HEK293 (cell line): ENCODE data around the gene CADPS2.

ENCODE experiments used
- CTCF ChIA-PET: fragments of 350-600 bp; formaldehyde crosslinking; extraction: SDS; loops from one replicate; lab custom pipeline; 2021; ENCODE audit warnings: antibody characterized with exemption; lab: Yijun Ruan, JAX
- POLR2A ChIA-PET: fragments of 300-600 bp; formaldehyde crosslinking; extraction: SDS; loops from one replicate; lab custom pipeline; 2020; ENCODE audit warnings: antibody characterized with exemption, inconsistent platforms; lab: Yijun Ruan, JAX
- H3K27ac ChIP-seq: fragments of 200-500 bp; sonication (Bioruptor generic); 2 replicates; pipeline ENCODE4 v1.5.1; 2014; ENCODE audit warnings: low read depth, low read length, control low read depth, inconsistent platforms; ENCODE audit errors: extremely low read depth
- H3K36me3 ChIP-seq, 2 experiments: fragments of 200-500 bp in 1 of 2; sonication (Bioruptor generic) in 1 of 2; 1 replicate in 1 of 2; 2 replicates in 1 of 2; pipeline ENCODE4 v1.5.1; 2014 to 2017; ENCODE audit warnings: inconsistent platforms in 2 of 2, low read length in 2 of 2; ENCODE audit not compliant: control insufficient read depth in 2 of 2, insufficient read depth in 1 of 2
- H3K4me1 ChIP-seq: fragments of 200-500 bp; sonication (Bioruptor generic); 2 replicates; pipeline ENCODE4 v1.5.1; 2014; ENCODE audit warnings: mild to moderate bottlenecking, low read length, inconsistent platforms; ENCODE audit not compliant: control insufficient read depth, insufficient read depth
- H3K4me3 ChIP-seq: 2 replicates; pipeline ENCODE4 v1.5.1; 2011; ENCODE audit warnings: low read depth, mild to moderate bottlenecking, control low read depth, low read length, moderate library complexity
- H3K9me3 ChIP-seq: fragments of 200-500 bp; sonication (Bioruptor generic); 2 replicates; pipeline ENCODE4 v1.5.1; 2014; ENCODE audit warnings: low read depth, low read length, inconsistent platforms; ENCODE audit not compliant: control insufficient read depth, insufficient read depth
- GLIS1 ChIP-seq: fragments of 450-650 bp; formaldehyde crosslinking; IDR thresholded peaks from 2 replicates; pipeline ENCODE4 v1.5.1; 2016; ENCODE audit warnings: missing biosample characterization, missing genetic modification characterization
- IKZF3 ChIP-seq: fragments of 450-650 bp; IDR thresholded peaks from 2 replicates; pipeline ENCODE4 v1.5.0; 2018; ENCODE audit warnings: missing biosample characterization, mild to moderate bottlenecking, missing genetic modification characterization, moderate library complexity
- PRDM4 ChIP-seq: fragments of 450-650 bp; formaldehyde crosslinking; IDR thresholded peaks from 2 replicates; pipeline ENCODE4 v1.5.1; 2017; ENCODE audit warnings: missing biosample characterization, missing genetic modification characterization
- ZBTB1 ChIP-seq: fragments of 450-650 bp; formaldehyde crosslinking; IDR thresholded peaks from 2 replicates; pipeline ENCODE4 v1.5.1; 2016; ENCODE audit warnings: missing biosample characterization, missing genetic modification characterization
- ZBTB10 ChIP-seq: fragments of 450-650 bp; formaldehyde crosslinking; IDR thresholded peaks from 2 replicates; pipeline ENCODE4 v1.5.1; 2016; ENCODE audit warnings: missing biosample characterization, missing genetic modification characterization
- ZBTB7A ChIP-seq: fragments of 450-650 bp; formaldehyde crosslinking; IDR thresholded peaks from 2 replicates; pipeline ENCODE4 v1.5.1; 2016; ENCODE audit warnings: low read depth, missing biosample characterization, missing genetic modification characterization
- ZFP37 ChIP-seq: fragments of 450-650 bp; formaldehyde crosslinking; IDR thresholded peaks from 2 replicates; pipeline ENCODE4 v1.5.1; 2016; ENCODE audit warnings: missing biosample characterization, missing genetic modification characterization
- ZNF138 ChIP-seq: fragments of 450-650 bp; formaldehyde crosslinking; IDR thresholded peaks from 2 replicates; pipeline ENCODE4 v1.5.1; 2016; ENCODE audit warnings: missing biosample characterization, missing genetic modification characterization, borderline replicate concordance
- ZNF146 ChIP-seq: fragments of 450-650 bp; formaldehyde crosslinking; IDR thresholded peaks from 2 replicates; pipeline ENCODE4 v1.5.1; 2016; ENCODE audit warnings: missing biosample characterization, missing genetic modification characterization
- ZNF214 ChIP-seq: fragments of 450-650 bp; formaldehyde crosslinking; IDR thresholded peaks from 2 replicates; pipeline ENCODE4 v1.5.1; 2017; ENCODE audit warnings: missing biosample characterization, mild to moderate bottlenecking, missing genetic modification characterization, borderline replicate concordance
- ZNF221 ChIP-seq: fragments of 450-650 bp; formaldehyde crosslinking; IDR thresholded peaks from 2 replicates; pipeline ENCODE4 v1.5.1; 2017; ENCODE audit warnings: missing biosample characterization, missing genetic modification characterization, borderline replicate concordance
- ZNF24 ChIP-seq: fragments of 450-650 bp; formaldehyde crosslinking; IDR thresholded peaks from 2 replicates; pipeline ENCODE4 v1.5.1; 2016; ENCODE audit warnings: missing biosample characterization, missing genetic modification characterization
- ZNF311 ChIP-seq: fragments of 450-650 bp; formaldehyde crosslinking; IDR thresholded peaks from 2 replicates; pipeline ENCODE4 v1.5.1; 2017; ENCODE audit warnings: missing biosample characterization, missing genetic modification characterization, borderline replicate concordance
- ZNF561 ChIP-seq: fragments of 450-650 bp; IDR thresholded peaks from 2 replicates; pipeline ENCODE4 v1.5.1; 2018; ENCODE audit warnings: missing biosample characterization, missing genetic modification characterization, borderline replicate concordance
- ZNF571 ChIP-seq: fragments of 450-650 bp; formaldehyde crosslinking; IDR thresholded peaks from 2 replicates; pipeline ENCODE4 v1.5.0; 2017; ENCODE audit warnings: missing biosample characterization, missing genetic modification characterization
- TF ChIP-seq, protein P1 (sequence below): fragments of 450-650 bp; formaldehyde crosslinking; IDR thresholded peaks from 2 replicates; pipeline ENCODE4 v1.5.1; 2016; ENCODE audit warnings: missing biosample characterization, missing genetic modification characterization

Gene CADPS2

DNA sequence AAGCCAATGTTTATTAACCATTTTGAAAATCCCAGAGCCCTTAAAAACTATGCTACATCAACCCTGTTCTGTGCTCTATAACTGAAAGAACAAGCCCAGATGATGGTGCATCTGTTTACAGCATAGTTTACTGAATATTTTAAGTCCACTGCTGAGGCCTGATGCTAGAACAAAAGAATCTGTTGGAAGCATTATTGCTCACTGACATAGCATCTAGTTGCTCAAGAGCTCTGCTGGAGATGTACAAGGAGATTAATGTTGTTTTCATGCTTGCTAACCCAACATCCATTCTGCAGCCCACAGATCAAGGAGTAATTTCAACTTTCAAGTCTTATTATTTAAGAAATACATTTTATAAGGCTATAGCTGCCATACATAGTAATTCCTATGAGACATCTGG lies 400.4 kb downstream of the CADPS2 start (continued):
- no peak for TF ChIP-seq ZNF571

DNA sequence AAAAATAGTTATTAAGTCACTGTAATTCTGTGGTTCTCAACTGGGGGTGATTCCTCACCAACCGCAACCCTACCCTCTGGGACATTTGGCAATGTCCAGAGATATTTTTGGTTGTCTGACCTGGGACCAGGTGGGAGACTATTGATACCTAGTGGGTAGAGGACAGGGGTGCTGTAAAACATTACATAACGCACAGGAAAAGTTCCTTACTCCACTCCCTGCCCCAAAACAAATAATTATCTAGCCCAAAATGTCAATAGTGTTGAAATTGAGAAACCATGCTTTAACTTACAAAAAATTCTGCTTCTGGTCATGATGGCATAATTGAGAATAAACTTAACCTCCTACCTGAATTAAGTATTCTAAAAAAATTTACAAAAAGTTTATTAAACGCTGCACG lies 404.0 kb downstream of the CADPS2 start:
- H3K36me3 ChIP-seq, result no peaks in the 10 kb centered on the region
- TF ChIP-seq, protein P1, sequence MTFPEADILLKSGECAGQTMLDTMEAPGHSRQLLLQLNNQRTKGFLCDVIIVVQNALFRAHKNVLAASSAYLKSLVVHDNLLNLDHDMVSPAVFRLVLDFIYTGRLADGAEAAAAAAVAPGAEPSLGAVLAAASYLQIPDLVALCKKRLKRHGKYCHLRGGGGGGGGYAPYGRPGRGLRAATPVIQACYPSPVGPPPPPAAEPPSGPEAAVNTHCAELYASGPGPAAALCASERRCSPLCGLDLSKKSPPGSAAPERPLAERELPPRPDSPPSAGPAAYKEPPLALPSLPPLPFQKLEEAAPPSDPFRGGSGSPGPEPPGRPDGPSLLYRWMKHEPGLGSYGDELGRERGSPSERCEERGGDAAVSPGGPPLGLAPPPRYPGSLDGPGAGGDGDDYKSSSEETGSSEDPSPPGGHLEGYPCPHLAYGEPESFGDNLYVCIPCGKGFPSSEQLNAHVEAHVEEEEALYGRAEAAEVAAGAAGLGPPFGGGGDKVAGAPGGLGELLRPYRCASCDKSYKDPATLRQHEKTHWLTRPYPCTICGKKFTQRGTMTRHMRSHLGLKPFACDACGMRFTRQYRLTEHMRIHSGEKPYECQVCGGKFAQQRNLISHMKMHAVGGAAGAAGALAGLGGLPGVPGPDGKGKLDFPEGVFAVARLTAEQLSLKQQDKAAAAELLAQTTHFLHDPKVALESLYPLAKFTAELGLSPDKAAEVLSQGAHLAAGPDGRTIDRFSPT (tag by site-specific recombination), result no peak
- TF ChIP-seq ZNF24 (tag by site-specific recombination), result no peak
- no peak for TF ChIP-seq ZBTB1 (tag by site-specific recombination)
- no peak for TF ChIP-seq IKZF3 (tag by site-specific recombination)
- TF ChIP-seq ZNF311 (tag by site-specific recombination), result no peak
- no peak for TF ChIP-seq ZNF561 (tag by site-specific recombination)
- no peak for TF ChIP-seq PRDM4 (tag by site-specific recombination)
- no peak for TF ChIP-seq ZNF138 (tag by site-specific recombination)
- TF ChIP-seq ZNF221 (tag by site-specific recombination), result no peak
- no peak for TF ChIP-seq ZBTB10 (tag by site-specific recombination)
- no peak for TF ChIP-seq ZFP37 (tag by site-specific recombination)
- TF ChIP-seq ZNF146 (tag by site-specific recombination), result no peak
- TF ChIP-seq ZNF214 (tag by site-specific recombination), result no peak
- CTCF ChIA-PET, result no interaction called here

GRCh38 chr7:122470859-122471258 lies 415.4 kb downstream of the CADPS2 start:
- Histone ChIP-seq H3K9me3 (no peaks in the 10 kb centered on the region), H3K4me3 (no peak overlapping the region), H3K4me1 (no peaks in the 10 kb centered on the region), H3K27ac (no peak overlapping the region), H3K36me3 (no peaks in the 10 kb centered on the region)
- ChIA-PET POLR2A (no interaction called here), CTCF (no interaction called here)
- TF ChIP-seq ZBTB7A (tag by site-specific recombination) (no peak), GLIS1 (tag by site-specific recombination) (no peak)

More for the DNA sequence above, 404.0 kb downstream of the CADPS2 start:
- no peaks in the 10 kb centered on the region for H3K4me1 ChIP-seq
- POLR2A ChIA-PET, result no interaction called here
- no peak overlapping the region for H3K27ac ChIP-seq
- no peaks in the 10 kb centered on the region for H3K9me3 ChIP-seq
- H3K4me3 ChIP-seq, result no peak overlapping the region
